ENCODE data around the gene EBF4. TPM values are rescaled to one million over a fixed set of nuclear protein-coding genes. Genes with fewer than 3 reads are reported as not detected.

The EBF4 gene
- polyA plus RNA-seq, 3 donors: 0.12 TPM; not detected in 2

DNA sequence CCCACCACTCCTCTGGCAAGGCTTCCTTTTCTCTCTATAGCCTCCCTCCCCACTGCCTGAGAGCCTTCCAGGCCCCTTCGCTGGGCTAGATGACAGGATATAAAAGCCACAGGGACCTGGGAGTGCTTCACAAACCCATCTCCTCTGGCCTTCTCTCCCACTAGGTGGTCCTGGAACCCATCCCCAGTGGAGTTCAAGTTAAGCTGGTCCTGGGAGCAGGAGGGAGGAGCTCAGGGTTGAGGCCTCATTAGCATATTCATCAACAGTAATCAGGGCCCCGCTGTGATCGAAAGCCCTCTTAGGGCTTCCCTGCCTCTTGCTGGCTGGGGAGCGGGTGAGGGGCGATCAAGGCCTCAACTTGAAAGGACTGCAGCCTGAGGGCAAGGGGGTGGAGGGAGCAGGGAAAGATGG lies 9.1 kb downstream of the EBF4 start:
- Mint-ChIP-seq H3K4me3 (no peak overlapping the region), H3K9me3 (peaks cover 0 to 10% (median 6%) of the 10 kb centered on the region in 7 donors), H3K27me3 (ENCODE audit: low read depth in 3 of 3) (peaks cover 11 to 30% (median 25%) of the 10 kb centered on the region in 3 donors), H3K27ac (peak overlapping the region in 1 of 7 donors; percentile 45), H3K4me1 (no peaks in the 10 kb centered on the region), H3K36me3 (no peaks in the 10 kb centered on the region)
- no peaks in the 10 kb centered on the region for H3K4me1 ChIP-seq (ENCODE audit: control insufficient read depth in 1 of 2, insufficient read depth in 2 of 2, low read length in 2 of 2)
- no peak overlapping the region for H3K4me2 ChIP-seq (replicated peaks; ENCODE audit: extremely low read depth, low read length, poor library complexity, severe bottlenecking)
- no peaks in the 10 kb centered on the region for H3K79me2 ChIP-seq (ENCODE audit: insufficient read depth, low read length)
- H3K9me3 ChIP-seq (replicated peaks in 1 of 2; ENCODE audit: control insufficient read depth in 1 of 2, insufficient read depth in 1 of 2, low read length in 2 of 2): peaks cover 0 to 4% of the 10 kb centered on the region in 2 donors
- H2AFZ ChIP-seq (ENCODE audit: insufficient read depth, low read depth, low read length, poor library complexity, severe bottlenecking): no peak overlapping the region
- WGBS (ENCODE audit: insufficient coverage): 88% methylated on average over 3 of the region's 5 CpGs
- H3K27me3 ChIP-seq (ENCODE audit: control insufficient read depth in 2 of 2, insufficient read depth in 2 of 2, low read length in 2 of 2): peaks cover 0 to 11% of the 10 kb centered on the region in 2 donors
- no peaks in the 10 kb centered on the region for H3K36me3 ChIP-seq (replicated peaks in 1 of 2; ENCODE audit: control insufficient read depth in 1 of 2, insufficient read depth in 2 of 2, low read length in 2 of 2)
- intact Hi-C loops (cut with micrococcal nuclease): no loop called here
- H4K20me1 ChIP-seq (ENCODE audit: insufficient read depth, low read length): no peaks in the 10 kb centered on the region
- H3K27ac ChIP-seq (ENCODE audit: low read depth in 1 of 2, low read length in 2 of 2): no peak overlapping the region
- TF ChIP-seq CTCF (IDR thresholded peaks at IDR 0.05): no peak
- no peak overlapping the region for H3K9ac ChIP-seq (ENCODE audit: insufficient read depth, low read length, poor library complexity, severe bottlenecking)
- no peak overlapping the region for H3K4me3 ChIP-seq (replicated peaks in 1 of 3; ENCODE audit: low read depth in 2 of 3, low read length in 3 of 3)
- no peak for DNase-seq

DNA sequence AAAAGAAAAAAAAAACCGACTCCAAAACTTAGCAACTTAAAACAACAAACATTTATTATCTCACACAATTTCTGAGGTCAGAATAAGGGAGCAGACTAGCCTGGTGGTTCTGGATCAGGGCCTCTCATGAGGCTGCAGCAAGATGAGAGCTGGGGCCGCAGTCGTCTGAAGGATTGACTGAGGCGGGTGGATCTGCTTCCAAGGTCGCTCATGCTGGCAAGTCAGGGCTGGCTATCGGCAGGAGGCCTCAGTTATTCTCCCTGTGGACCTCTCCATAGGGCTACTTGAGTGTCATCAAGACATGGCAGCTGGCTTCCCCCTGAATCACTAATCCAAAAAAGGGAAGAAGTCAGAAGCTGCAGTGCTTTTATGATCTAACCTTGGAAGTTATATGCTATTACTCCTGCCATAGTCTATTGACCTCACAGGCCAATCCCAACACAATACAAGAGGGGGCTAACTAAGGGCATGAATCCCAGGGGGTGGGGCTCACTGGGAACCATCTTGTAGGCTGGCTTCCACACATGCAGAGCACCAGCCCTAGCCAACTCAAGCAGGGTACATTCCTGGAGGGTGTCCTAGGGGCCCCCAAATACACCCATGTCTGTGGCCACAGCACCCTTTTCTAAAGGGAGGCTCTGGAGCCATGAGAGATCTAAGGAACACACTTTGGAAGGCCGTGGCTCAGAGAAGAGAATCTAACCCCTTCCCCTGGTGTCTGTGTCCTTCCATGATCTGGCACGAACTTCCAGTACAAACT lies 11.3 kb downstream of the EBF4 start:
- Histone ChIP-seq H3K27me3 (ENCODE audit: control insufficient read depth in 2 of 2, insufficient read depth in 2 of 2, low read length in 2 of 2) (peaks cover 0 to 3% of the 10 kb centered on the region in 2 donors), H3K9me3 (replicated peaks in 1 of 2; ENCODE audit: control insufficient read depth in 1 of 2, insufficient read depth in 1 of 2, low read length in 2 of 2) (peaks cover 0 to 4% of the 10 kb centered on the region in 2 donors), H2AFZ (ENCODE audit: insufficient read depth, low read depth, low read length, poor library complexity, severe bottlenecking) (no peak overlapping the region), H4K20me1 (ENCODE audit: insufficient read depth, low read length) (no peaks in the 10 kb centered on the region), H3K27ac (ENCODE audit: low read depth in 1 of 2, low read length in 2 of 2) (no peak overlapping the region), H3K9ac (ENCODE audit: insufficient read depth, low read length, poor library complexity, severe bottlenecking) (no peak overlapping the region), H3K4me3 (replicated peaks in 1 of 3; ENCODE audit: low read depth in 2 of 3, low read length in 3 of 3) (no peak overlapping the region), H3K79me2 (ENCODE audit: insufficient read depth, low read length) (no peaks in the 10 kb centered on the region), H3K36me3 (replicated peaks in 1 of 2; ENCODE audit: control insufficient read depth in 1 of 2, insufficient read depth in 2 of 2, low read length in 2 of 2) (no peaks in the 10 kb centered on the region), H3K4me1 (ENCODE audit: control insufficient read depth in 1 of 2, insufficient read depth in 2 of 2, low read length in 2 of 2) (no peaks in the 10 kb centered on the region), H3K4me2 (replicated peaks; ENCODE audit: extremely low read depth, low read length, poor library complexity, severe bottlenecking) (no peak overlapping the region)
- no peaks in the 10 kb centered on the region for H3K36me3 Mint-ChIP-seq
- no peak overlapping the region for H3K4me3 Mint-ChIP-seq
- no peak overlapping the region for H3K27ac Mint-ChIP-seq
- no peaks in the 10 kb centered on the region for H3K4me1 Mint-ChIP-seq
- H3K9me3 Mint-ChIP-seq: peaks cover 0 to 10% (median 6%) of the 10 kb centered on the region in 7 donors
- no peak for DNase-seq
- 98% methylated on average over 7 of the region's 8 CpGs for WGBS (ENCODE audit: insufficient coverage)
- TF ChIP-seq CTCF (IDR thresholded peaks at IDR 0.05): no peak
- intact Hi-C loops (cut with micrococcal nuclease): no loop called here
- H3K27me3 Mint-ChIP-seq (ENCODE audit: low read depth in 3 of 3): peaks cover 8 to 16% (median 15%) of the 10 kb centered on the region in 3 donors
